GM20431 (cell line): Measurements from ENCODE around the gene RIC3.

Source experiments
- in situ Hi-C: fragments of 300-500 bp; cut with MseI, MboI; formaldehyde crosslinking; loops from one replicate; pipeline ENCODE4 v1.15.0; 2020; ENCODE audit warnings: low sequenced_read_pairs; ENCODE audit not compliant: unreplicated experiment

Gene RIC3

DNA sequence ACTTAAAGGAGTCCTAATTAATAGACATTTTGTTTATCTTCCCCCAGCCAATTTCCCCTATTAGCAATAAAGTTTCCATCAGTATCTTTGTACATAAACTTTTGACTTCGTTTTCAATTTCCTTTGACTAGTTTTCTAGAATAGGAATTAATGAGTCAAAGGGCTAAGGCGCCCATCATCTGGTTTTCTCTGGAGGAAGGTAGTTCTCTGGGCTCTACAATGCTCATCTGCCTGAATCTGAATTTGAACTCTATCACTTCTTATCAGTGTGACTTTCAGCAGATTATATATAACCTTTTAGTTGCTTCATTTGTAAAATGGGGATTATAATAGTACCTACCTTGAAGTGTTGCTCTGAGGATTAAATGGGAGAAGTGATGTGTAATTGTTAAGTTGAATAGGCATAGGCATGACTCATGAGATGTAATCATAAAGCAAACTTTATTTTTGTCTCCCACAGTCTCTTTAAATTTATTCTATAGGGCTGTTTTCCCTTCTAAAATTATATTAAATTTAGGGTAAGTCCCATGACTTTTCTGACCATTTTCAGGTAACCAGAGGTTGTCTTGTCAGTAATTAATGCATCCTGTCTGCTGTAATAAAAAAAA is 93.6 kb downstream of the RIC3 start:
- in situ Hi-C loops, result no loop called here

GRCh38 chr11:8071616-8072581 is 96.9 kb downstream of the RIC3 start:
- in situ Hi-C loops, result no loop called here

DNA sequence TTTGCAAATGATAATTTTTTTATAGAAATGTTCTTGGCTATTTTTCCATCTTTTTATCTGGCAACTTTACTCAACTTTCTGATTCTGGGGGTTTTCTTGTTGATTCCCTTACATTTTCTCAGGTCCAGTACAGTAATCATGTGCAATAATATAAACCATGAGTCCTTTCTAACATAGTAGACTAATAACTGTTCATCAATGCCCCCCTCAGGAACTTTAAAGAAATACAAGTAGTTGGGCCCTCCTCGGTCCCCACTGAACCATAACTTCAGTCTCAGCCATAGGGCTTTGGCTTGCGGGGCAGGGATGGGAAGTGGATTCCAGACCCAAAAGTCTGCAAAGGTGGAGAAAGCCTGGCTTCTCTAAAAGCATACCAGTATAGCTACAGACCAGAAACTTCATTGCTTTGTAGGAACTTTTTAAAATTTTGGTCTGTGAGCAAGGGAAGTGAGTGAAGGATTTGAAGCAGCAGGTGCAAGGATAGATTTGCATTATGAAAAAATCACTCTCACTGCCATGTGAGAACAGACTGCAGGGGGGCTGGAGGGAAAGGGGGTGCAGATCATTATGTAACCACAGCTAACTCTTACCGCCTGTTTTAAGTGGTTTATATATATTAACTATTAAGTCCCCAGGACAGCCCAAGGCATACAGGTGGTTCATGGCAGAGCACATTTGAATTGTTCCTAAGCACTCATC is 98.3 kb downstream of the RIC3 start:
- in situ Hi-C loops, result no loop called here

GRCh38 chr11:8069771-8070170 is 99.1 kb downstream of the RIC3 start:
- in situ Hi-C loops, result no loop called here

- in situ Hi-C loops, result no loop called here
These were observed 100.1 kb downstream of the RIC3 start for GRCh38 chr11:8068605-8069221.

GRCh38 chr11:8067929-8068575 is 100.8 kb downstream of the RIC3 start:
- in situ Hi-C loops, result no loop called here

DNA sequence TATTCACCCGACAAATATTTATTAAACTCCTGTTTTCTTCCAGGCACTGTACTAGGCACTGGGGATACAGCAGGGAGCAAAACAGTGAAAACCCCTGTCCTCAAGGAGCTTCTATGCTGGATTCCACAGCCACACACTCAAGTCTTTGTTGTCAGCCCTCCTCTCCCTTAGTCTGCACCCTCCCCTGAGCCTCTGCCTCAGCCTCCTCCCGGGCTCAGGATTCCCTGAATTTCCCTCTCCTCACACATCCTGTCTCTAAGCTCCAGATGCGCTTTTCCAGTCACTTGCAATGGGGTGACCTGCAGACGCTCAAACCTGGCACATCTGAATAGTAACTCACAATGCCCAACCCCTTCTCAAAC is 101.3 kb downstream of the RIC3 start:
- in situ Hi-C loops, result no loop called here

- in situ Hi-C loops, result no loop called here
These were observed 101.8 kb downstream of the RIC3 start for GRCh38 chr11:8066911-8067455.

- in situ Hi-C loops, result no loop called here
These were observed 102.6 kb downstream of the RIC3 start for GRCh38 chr11:8066036-8066910.

GRCh38 chr11:8065031-8065430 is 103.8 kb downstream of the RIC3 start:
- in situ Hi-C loops, result no loop called here

DNA sequence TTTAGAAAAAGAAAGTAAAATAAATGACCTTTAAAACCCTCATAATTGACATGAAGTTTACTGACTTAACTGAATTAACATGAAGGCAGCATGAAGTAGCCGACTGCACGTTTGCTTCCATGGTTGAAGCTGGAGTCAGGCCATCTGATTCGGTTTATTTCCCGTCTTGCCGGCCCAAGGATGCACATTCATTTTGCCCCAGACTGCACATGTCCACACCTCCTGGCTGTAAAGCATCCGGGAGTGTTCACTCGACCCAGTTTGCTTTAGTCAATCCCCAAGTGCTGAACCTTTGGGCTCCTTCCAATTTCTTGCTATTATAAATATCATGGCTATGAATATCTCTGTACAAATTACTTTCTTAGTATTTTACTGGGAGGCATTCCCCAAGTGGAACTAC is 105.5 kb downstream of the RIC3 start:
- in situ Hi-C loops, result no loop called here

DNA sequence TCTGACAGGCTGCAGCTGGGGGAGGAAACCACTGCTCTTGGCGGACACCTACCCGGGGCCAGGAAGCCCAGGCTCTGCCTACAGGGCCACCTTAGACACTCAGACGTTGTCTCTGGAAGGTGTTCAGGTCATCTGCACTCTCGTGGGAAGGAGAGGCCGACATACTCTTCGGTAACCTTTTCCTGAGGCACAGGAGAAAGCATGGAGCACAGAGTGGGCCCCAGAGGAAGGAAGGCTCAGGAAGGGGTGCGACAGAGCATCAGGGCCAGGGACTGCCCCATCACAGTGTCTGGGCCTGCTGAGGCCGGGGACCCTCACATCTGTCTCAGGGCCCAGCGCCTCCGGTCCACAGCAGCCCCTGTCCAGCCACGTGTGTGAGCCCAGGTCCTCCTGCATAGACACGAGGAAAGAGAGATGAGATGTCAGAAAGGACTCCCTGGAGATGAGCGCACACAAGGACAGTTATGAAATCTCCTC is 106.0 kb downstream of the RIC3 start:
- in situ Hi-C loops, result no loop called here

- in situ Hi-C loops, result no loop called here
These were observed 107.0 kb downstream of the RIC3 start for GRCh38 chr11:8061555-8062428.

GRCh38 chr11:8060801-8061554 is 107.8 kb downstream of the RIC3 start:
- in situ Hi-C loops, result no loop called here

DNA sequence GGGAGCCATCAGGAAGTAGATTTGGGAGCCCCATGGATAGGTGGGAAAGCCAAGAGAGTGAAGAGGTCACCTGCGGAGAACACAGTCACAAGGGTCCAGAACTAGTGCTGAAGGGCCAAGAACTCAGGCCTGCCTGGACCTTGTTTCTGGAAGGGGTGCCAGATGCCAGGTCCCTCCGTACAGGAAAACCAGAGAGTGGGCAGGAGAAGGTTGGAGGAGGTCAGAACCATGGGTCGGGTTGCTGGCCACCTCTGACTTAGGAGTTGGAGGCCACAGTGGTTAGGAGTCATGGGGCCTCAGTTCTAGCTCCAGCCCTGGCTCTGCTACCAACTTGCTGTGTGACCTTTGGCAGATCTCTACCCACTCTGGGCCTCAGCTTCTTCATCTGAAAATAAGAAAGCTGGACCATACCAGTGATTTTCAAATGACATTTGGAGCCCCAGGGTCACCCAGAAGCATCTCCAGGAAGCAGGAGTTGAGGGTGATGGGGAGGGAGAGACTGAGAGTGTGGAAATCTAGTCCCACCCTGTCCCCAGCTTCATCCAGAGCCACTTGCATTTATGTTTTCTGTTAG is 108.6 kb downstream of the RIC3 start:
- in situ Hi-C loops, result no loop called here

DNA sequence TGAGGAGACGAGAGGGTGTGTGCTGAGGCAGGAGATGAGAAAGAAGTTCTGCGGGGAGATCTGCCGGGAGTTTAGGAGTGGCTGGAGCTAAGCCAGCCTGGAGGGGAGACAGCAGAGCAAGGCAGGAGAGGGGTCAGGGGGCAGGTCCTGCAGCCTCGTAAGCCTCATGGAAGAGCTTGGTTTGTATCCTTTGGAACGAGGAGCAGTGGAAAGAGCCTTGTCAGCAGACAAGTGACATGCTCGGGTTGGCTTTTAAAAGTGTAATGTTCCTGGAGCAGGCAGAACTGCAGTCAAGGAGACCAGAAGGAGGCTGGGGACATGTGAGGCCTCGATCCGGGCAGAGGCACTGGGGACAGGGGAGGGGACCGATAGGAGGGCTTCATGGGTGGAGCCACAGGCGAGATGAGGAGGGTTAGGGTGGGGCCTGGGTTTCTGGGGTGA is 109.2 kb downstream of the RIC3 start:
- in situ Hi-C loops, result no loop called here

- in situ Hi-C loops, result no loop called here
These were observed 109.8 kb downstream of the RIC3 start for GRCh38 chr11:8059030-8059429.
